Neuronal stem cell (in vitro differentiated cells): Measurements from ENCODE around the gene MRPL43.
A peak's percentile ranks its signal among the peaks of the same experiment; 100 is the strongest.

ENCODE experiments used
- DNase-seq: peaks from one replicate; pipeline ENCODE4 v3.0.0-alpha.2; 2013; ENCODE audit warnings: low spot score
- H2AFZ ChIP-seq: one replicate; pipeline ENCODE4 v1.6.1; 2013; ENCODE audit warnings: mild to moderate bottlenecking, low read length, inconsistent platforms
- H2AK5ac ChIP-seq: 2 replicates; pipeline ENCODE4 v1.6.1; 2013; ENCODE audit warnings: low read depth, mild to moderate bottlenecking, inconsistent platforms, low read length, moderate library complexity, mixed read lengths
- H2BK120ac ChIP-seq: 2 replicates; pipeline ENCODE4 v1.6.1; 2013; ENCODE audit warnings: low read depth, mild to moderate bottlenecking, inconsistent platforms, low read length, moderate library complexity, mixed read lengths
- H2BK12ac ChIP-seq: one replicate; pipeline ENCODE4 v1.6.1; 2013; ENCODE audit warnings: low read length, inconsistent platforms
- H2BK15ac ChIP-seq: 2 replicates; pipeline ENCODE4 v1.6.1; 2013; ENCODE audit warnings: mild to moderate bottlenecking, low read length, inconsistent platforms, mixed read lengths
- H2BK5ac ChIP-seq: one replicate; pipeline ENCODE4 v1.6.1; 2013; ENCODE audit warnings: inconsistent platforms, mild to moderate bottlenecking, low read length, moderate library complexity
- H3K14ac ChIP-seq: one replicate; pipeline ENCODE4 v1.6.1; 2013; ENCODE audit warnings: low read length, inconsistent platforms
- H3K18ac ChIP-seq: 2 replicates; pipeline ENCODE4 v1.6.1; 2013; ENCODE audit warnings: low read length, inconsistent platforms
- H3K23ac ChIP-seq: 2 replicates; pipeline ENCODE4 v1.6.1; 2013; ENCODE audit warnings: low read depth, mild to moderate bottlenecking, mixed read lengths, low read length, inconsistent platforms; ENCODE audit not compliant: poor library complexity
- H3K27ac ChIP-seq: replicated peaks from 3 replicates; pipeline ENCODE4 v1.5.1; 2013; ENCODE audit warnings: low read length, inconsistent platforms
- H3K27me3 ChIP-seq, 3 experiments: 2 replicates each; pipeline ENCODE4 v1.6.1; 2013; ENCODE audit warnings: low read length in 3 of 3, mild to moderate bottlenecking in 2 of 3, inconsistent platforms in 1 of 3, low read depth in 1 of 3, mixed read lengths in 1 of 3, moderate library complexity in 1 of 3; ENCODE audit not compliant: control insufficient read depth in 3 of 3, insufficient read depth in 3 of 3
- H3K36me3 ChIP-seq, 2 donors: replicated peaks in 1 of 2; 2 replicates each; pipeline ENCODE4 v1.6.1; 2013; ENCODE audit warnings: low read length in 2 of 2; ENCODE audit not compliant: control insufficient read depth in 2 of 2, insufficient read depth in 2 of 2
- H3K4ac ChIP-seq: 2 replicates; pipeline ENCODE4 v1.6.1; 2013; ENCODE audit warnings: inconsistent platforms, mild to moderate bottlenecking, low read length, moderate library complexity
- H3K4me1 ChIP-seq, 2 donors: 1 replicate in 1 of 2; 2 replicates in 1 of 2; pipeline ENCODE4 v1.6.1; 2013; ENCODE audit warnings: low read length in 2 of 2, low read depth in 1 of 2; ENCODE audit not compliant: control insufficient read depth in 2 of 2, insufficient read depth in 1 of 2
- H3K4me2 ChIP-seq: one replicate; pipeline ENCODE4 v1.6.1; 2013; ENCODE audit warnings: mild to moderate bottlenecking, low read length, inconsistent platforms; ENCODE audit not compliant: insufficient read depth, poor library complexity, severe bottlenecking
- H3K4me3 ChIP-seq, 2 donors: 2 replicates each; pipeline ENCODE4 v1.5.1; 2013; ENCODE audit warnings: low read length in 2 of 2, mild to moderate bottlenecking in 2 of 2, inconsistent platforms in 1 of 2, moderate library complexity in 1 of 2
- H3K79me1 ChIP-seq: one replicate; pipeline ENCODE4 v1.6.1; 2013; ENCODE audit warnings: low read depth, mild to moderate bottlenecking, inconsistent platforms, low read length, moderate library complexity
- H3K9ac ChIP-seq: one replicate; pipeline ENCODE4 v1.6.1; 2013; ENCODE audit warnings: mild to moderate bottlenecking, low read depth, low read length, inconsistent platforms; ENCODE audit not compliant: poor library complexity
- H3K9me3 ChIP-seq, 2 donors: replicated peaks in 1 of 2; 2 replicates each; pipeline versions ENCODE3 to v1.6.1; 2013; ENCODE audit warnings: low read length in 2 of 2, mild to moderate bottlenecking in 2 of 2, inconsistent platforms in 1 of 2, low read depth in 1 of 2, mixed read lengths in 1 of 2, moderate library complexity in 1 of 2; ENCODE audit not compliant: control insufficient read depth in 2 of 2, insufficient read depth in 1 of 2
- H4K8ac ChIP-seq: one replicate; pipeline ENCODE4 v1.6.1; 2013; ENCODE audit warnings: low read depth, mild to moderate bottlenecking, inconsistent platforms, low read length, moderate library complexity
- H4K91ac ChIP-seq: one replicate; pipeline ENCODE4 v1.6.1; 2013; ENCODE audit warnings: low read length, low read depth, mild to moderate bottlenecking, inconsistent platforms; ENCODE audit not compliant: poor library complexity
- WGBS, 2 donors: extraction: QIAGEN DNeasy Blood & Tissue Kit; methylation state at CpG; one replicate each; pipeline ENCODE4 v1.1.7; 2013; ENCODE audit warnings: missing lambda C conversion rate in 2 of 2, mixed read lengths in 1 of 2; ENCODE audit not compliant: insufficient read length in 2 of 2, insufficient replicate concordance in 1 of 2; ENCODE audit errors: extremely low coverage in 2 of 2; 5-methylcytosine and 5-hydroxymethylcytosine counted together

MRPL43 gene

GRCh38 chr10:101021692-101022251 lies 34.5 kb upstream of the MRPL43 start:
- H3K14ac ChIP-seq, result peak overlapping the region; percentile 25
- no CpG with 5 or more reads among the region's 11 CpGs for WGBS, 2 donors
- no peak overlapping the region for H2BK15ac ChIP-seq
- peaks cover 10 to 56% (median 31%) of the 10 kb centered on the region in 3 experiments for H3K27me3 ChIP-seq
- no peak overlapping the region for H4K91ac ChIP-seq
- no peak overlapping the region for H3K18ac ChIP-seq
- no peak overlapping the region for H3K4me2 ChIP-seq
- no peak overlapping the region for H2BK12ac ChIP-seq
- H3K4ac ChIP-seq, result no peak overlapping the region
- H3K79me1 ChIP-seq, result peaks cover 1% of the 10 kb centered on the region
- no peaks in the 10 kb centered on the region for H3K9me3 ChIP-seq
- H3K23ac ChIP-seq, result no peak overlapping the region
- H4K8ac ChIP-seq, result no peak overlapping the region
- DNase-seq, result no peak
- H2AK5ac ChIP-seq, result peak overlapping the region; percentile 58
- peak overlapping the region in 1 of 2 donors; percentile 36 for H3K4me3 ChIP-seq
- H2AFZ ChIP-seq, result no peak overlapping the region
- no peaks in the 10 kb centered on the region for H3K36me3 ChIP-seq
- H2BK5ac ChIP-seq, result no peak overlapping the region
- peaks cover 4 to 5% of the 10 kb centered on the region in 2 donors for H3K4me1 ChIP-seq
- H3K9ac ChIP-seq, result no peak overlapping the region
- no peak overlapping the region for H3K27ac ChIP-seq
- H2BK120ac ChIP-seq, result no peak overlapping the region

GRCh38 chr10:101021239-101021638 lies 33.9 kb upstream of the MRPL43 start:
- no peak overlapping the region for H3K4ac ChIP-seq
- H2BK120ac ChIP-seq, result no peak overlapping the region
- H3K4me2 ChIP-seq, result no peak overlapping the region
- no peak overlapping the region for H3K23ac ChIP-seq
- WGBS, 2 donors, result no CpG with 5 or more reads among the region's 4 CpGs
- H3K9me3 ChIP-seq, result no peaks in the 10 kb centered on the region
- DNase-seq, result no peak
- H3K4me1 ChIP-seq, result peaks cover 4 to 5% of the 10 kb centered on the region in 2 donors
- no peak overlapping the region for H3K27ac ChIP-seq
- peaks cover 10 to 62% (median 35%) of the 10 kb centered on the region in 3 experiments for H3K27me3 ChIP-seq
- H3K36me3 ChIP-seq, result no peaks in the 10 kb centered on the region
- peaks cover 1% of the 10 kb centered on the region for H3K79me1 ChIP-seq
- no peak overlapping the region for H3K18ac ChIP-seq
- H2BK12ac ChIP-seq, result no peak overlapping the region
- no peak overlapping the region for H3K9ac ChIP-seq
- no peak overlapping the region for H4K91ac ChIP-seq
- H2BK15ac ChIP-seq, result no peak overlapping the region
- H4K8ac ChIP-seq, result no peak overlapping the region
- H2AFZ ChIP-seq, result no peak overlapping the region
- no peak overlapping the region for H3K14ac ChIP-seq
- H2AK5ac ChIP-seq, result no peak overlapping the region
- no peak overlapping the region for H3K4me3 ChIP-seq
- no peak overlapping the region for H2BK5ac ChIP-seq

- no peak overlapping the region for H3K4me2 ChIP-seq
- no peak overlapping the region for H4K8ac ChIP-seq
- no CpG with 5 or more reads among the region's 10 CpGs for WGBS, 2 donors
- H3K18ac ChIP-seq, result no peak overlapping the region
- H2BK5ac ChIP-seq, result no peak overlapping the region
- no peak overlapping the region for H2BK12ac ChIP-seq
- H3K27me3 ChIP-seq, result peaks cover 10 to 68% (median 37%) of the 10 kb centered on the region in 3 experiments
- no peak overlapping the region for H3K23ac ChIP-seq
- no peak overlapping the region for H4K91ac ChIP-seq
- no peak overlapping the region for H3K14ac ChIP-seq
- H3K4me1 ChIP-seq, result peaks cover 4 to 5% of the 10 kb centered on the region in 2 donors
- no peak overlapping the region for H3K9ac ChIP-seq
- no peak for DNase-seq
- no peak overlapping the region for H2BK15ac ChIP-seq
- no peaks in the 10 kb centered on the region for H3K36me3 ChIP-seq
- no peak overlapping the region for H3K4ac ChIP-seq
- H3K9me3 ChIP-seq, result no peaks in the 10 kb centered on the region
- no peak overlapping the region for H3K27ac ChIP-seq
- no peak overlapping the region for H2AFZ ChIP-seq
- no peak overlapping the region for H2BK120ac ChIP-seq
- H3K79me1 ChIP-seq, result peaks cover 1% of the 10 kb centered on the region
- no peak overlapping the region for H3K4me3 ChIP-seq
- H2AK5ac ChIP-seq, result no peak overlapping the region
Measured at GRCh38 chr10:101020427-101021075, 33.3 kb upstream of the MRPL43 start.

GRCh38 chr10:101019440-101019703 lies 32.1 kb upstream of the MRPL43 start:
- Histone ChIP-seq H3K4ac (no peak overlapping the region), H3K27me3 (peaks cover 10 to 78% (median 40%) of the 10 kb centered on the region in 3 experiments)

More at GRCh38 chr10:101019440-101019703, 32.1 kb upstream of the MRPL43 start:
- Histone ChIP-seq H3K9ac (no peak overlapping the region), H3K27ac (no peak overlapping the region), H2AK5ac (no peak overlapping the region), H3K9me3 (peaks cover 0 to 2% of the 10 kb centered on the region in 2 donors), H2BK5ac (no peak overlapping the region), H3K79me1 (peaks cover 1% of the 10 kb centered on the region), H2BK15ac (no peak overlapping the region), H3K23ac (no peak overlapping the region), H4K8ac (no peak overlapping the region), H3K14ac (no peak overlapping the region), H3K36me3 (no peaks in the 10 kb centered on the region), H2BK12ac (no peak overlapping the region), H3K4me2 (no peak overlapping the region), H2BK120ac (no peak overlapping the region), H3K4me1 (peaks cover 4 to 5% of the 10 kb centered on the region in 2 donors), H4K91ac (no peak overlapping the region), H2AFZ (no peak overlapping the region), H3K4me3 (no peak overlapping the region), H3K18ac (no peak overlapping the region)
- WGBS, 2 donors, result no CpG with 5 or more reads among the region's 2 CpGs
- DNase-seq, result no peak
